ENCODE results near the gene CES4A.
"Not testable (repeated sequence)": the region's sequence is repeated elsewhere in the genome, so short reads cannot be mapped to it uniquely, and the experiment has no call there.

The CES4A gene

DNA sequence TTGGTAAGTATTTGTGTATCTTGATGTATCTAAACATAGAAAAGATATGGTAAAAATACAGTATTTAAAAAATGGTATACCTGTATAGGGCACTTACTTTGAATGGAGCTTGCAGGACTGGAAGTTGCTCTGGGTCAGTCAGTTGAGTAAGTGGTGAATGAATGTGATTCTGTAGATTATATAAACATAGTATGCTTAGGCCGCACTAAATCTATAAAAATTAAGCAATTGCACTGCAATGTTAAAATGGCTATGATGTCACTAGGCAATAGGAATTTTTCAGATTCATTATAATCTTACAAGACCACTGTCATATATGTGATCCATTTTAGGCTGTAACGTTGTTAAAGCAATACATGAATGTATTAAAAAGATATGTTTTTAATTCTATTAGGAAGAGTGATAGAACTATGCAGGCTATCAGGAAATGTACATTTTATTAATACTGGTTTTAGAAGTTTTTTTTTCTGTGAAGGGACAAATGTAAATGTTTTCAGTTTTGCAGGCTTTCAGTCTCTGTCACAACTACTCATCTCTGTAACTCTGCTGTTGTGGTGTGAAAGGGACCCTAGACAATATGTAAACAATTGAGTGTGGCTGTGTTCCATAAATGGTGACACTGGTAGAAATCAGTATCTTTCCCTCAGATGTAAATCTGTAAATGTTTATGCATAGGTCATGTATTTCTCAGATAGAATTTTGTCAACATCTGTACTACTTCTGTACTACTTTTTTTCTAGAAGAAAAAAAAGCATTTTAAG is 51.1 kb downstream of the CES4A start:
- Histone ChIP-seq H3K27me3 (ENCODE audit: insufficient read depth, low read length) (no peaks in the 10 kb centered on the region), H3K9me3 (ENCODE audit: low read length) (no peaks in the 10 kb centered on the region), H3K4me3 (ENCODE audit: low read length) (no peak overlapping the region), H3K36me3 (ENCODE audit: insufficient read depth, low read length) (peaks cover 28% of the 10 kb centered on the region), H2AFZ (ENCODE audit: low read depth, low read length) (no peak overlapping the region), H3K4me1 (ENCODE audit: insufficient read depth, low read length) (peaks cover 7% of the 10 kb centered on the region)

DNA sequence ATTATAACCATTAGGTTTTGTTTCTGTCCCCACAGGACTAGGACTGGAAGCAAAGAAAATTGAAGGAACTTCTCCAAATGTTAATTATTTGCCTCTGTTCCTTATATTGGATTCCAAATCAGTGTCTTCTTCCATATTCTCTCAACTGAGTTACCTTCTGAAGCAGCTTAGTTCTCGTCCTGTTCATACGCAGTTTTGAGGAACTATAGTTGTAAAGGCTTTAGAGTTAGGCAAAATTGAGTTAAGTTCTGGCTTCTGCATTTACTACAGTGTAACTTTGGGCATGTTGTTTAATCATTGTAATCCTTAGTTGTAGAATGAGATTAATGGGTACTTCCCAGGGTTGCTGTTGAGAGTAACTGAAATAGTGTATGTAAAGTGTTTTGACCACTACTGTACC is 51.8 kb downstream of the CES4A start:
- Histone ChIP-seq H3K4me1 (ENCODE audit: insufficient read depth, low read length) (peaks cover 7% of the 10 kb centered on the region), H3K27me3 (ENCODE audit: insufficient read depth, low read length) (no peaks in the 10 kb centered on the region), H2AFZ (ENCODE audit: low read depth, low read length) (no peak overlapping the region), H3K9me3 (ENCODE audit: low read length) (no peaks in the 10 kb centered on the region), H3K36me3 (ENCODE audit: insufficient read depth, low read length) (peaks cover 23% of the 10 kb centered on the region), H3K4me3 (ENCODE audit: low read length) (no peak overlapping the region)

DNA sequence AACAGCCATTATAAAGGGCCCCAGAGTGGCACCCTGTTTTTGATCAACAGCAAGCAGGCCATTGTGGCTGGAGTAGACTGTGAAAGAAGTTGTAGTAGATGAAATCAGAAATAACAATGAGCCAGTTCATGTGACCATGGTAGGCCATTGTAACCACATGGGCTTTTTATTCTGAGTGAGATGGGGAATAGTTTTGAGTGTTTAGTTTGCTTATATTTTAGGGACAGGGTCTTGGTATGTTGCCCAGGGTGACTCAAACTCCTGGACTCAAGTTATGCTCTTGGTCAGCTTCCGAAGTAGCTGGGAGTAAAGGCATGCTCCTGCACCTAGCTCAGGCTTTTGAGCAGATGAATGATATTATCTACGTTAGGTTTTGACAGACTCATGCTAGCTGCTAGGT is 52.5 kb downstream of the CES4A start:
- H3K4me3 ChIP-seq (ENCODE audit: low read length) = no peak overlapping the region
- H3K4me1 ChIP-seq (ENCODE audit: insufficient read depth, low read length) = peaks cover 7% of the 10 kb centered on the region
- H3K9me3 ChIP-seq (ENCODE audit: low read length) = no peaks in the 10 kb centered on the region
- no peak overlapping the region for H2AFZ ChIP-seq (ENCODE audit: low read depth, low read length)
- no peaks in the 10 kb centered on the region for H3K27me3 ChIP-seq (ENCODE audit: insufficient read depth, low read length)
- H3K36me3 ChIP-seq (ENCODE audit: insufficient read depth, low read length) = peaks cover 20% of the 10 kb centered on the region

DNA sequence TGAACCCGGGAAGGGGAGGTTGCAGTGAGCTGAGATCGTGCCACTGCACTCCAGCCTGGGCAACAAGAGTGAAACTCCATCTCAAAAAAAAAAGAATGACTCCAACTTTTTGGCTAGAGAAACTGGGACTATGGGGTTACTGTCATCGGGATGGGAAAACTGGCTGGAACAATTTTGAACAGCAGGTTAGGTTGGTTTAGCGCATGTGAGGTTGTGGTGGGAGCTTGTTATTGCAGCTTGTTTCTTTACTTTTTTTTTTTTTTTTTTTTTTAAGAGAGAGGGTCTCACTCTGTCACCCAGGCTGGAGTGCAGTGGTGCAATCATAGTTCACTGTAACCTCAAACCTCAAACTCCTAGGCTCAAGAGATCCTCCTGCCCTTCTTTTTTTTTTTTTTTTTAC is 53.1 kb downstream of the CES4A start:
- not testable (repeated sequence) for H2AFZ ChIP-seq (ENCODE audit: low read depth, low read length); H3K4me3 ChIP-seq (ENCODE audit: low read length); H3K27me3 ChIP-seq (ENCODE audit: insufficient read depth, low read length); H3K4me1 ChIP-seq (ENCODE audit: insufficient read depth, low read length); H3K9me3 ChIP-seq (ENCODE audit: low read length)
- H3K36me3 ChIP-seq (ENCODE audit: insufficient read depth, low read length) = peaks cover 19% of the 10 kb centered on the region

DNA sequence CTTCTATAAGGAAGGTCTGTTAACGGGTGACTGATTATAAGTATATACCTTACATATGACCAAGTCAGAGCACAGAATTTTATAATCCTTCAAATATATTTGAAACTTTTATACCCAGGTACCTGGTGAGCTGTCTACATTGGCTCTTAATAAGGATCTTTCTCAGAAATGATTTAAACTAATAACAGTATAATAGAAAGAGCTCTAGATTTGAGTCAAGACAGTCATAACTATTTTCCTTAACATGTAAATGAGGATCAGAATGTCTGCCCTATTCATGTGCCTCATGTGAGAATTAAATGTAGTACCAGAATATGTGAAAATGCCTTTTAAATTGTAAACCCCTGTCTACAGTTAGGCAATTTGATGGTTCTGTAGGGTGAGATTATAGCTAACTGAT is 55.0 kb downstream of the CES4A start:
- Histone ChIP-seq H3K4me1 (ENCODE audit: insufficient read depth, low read length) (peaks cover 3% of the 10 kb centered on the region), H3K27me3 (ENCODE audit: insufficient read depth, low read length) (no peaks in the 10 kb centered on the region), H2AFZ (ENCODE audit: low read depth, low read length) (no peak overlapping the region), H3K4me3 (ENCODE audit: low read length) (no peak overlapping the region), H3K36me3 (ENCODE audit: insufficient read depth, low read length) (peaks cover 16% of the 10 kb centered on the region), H3K9me3 (ENCODE audit: low read length) (no peaks in the 10 kb centered on the region)

DNA sequence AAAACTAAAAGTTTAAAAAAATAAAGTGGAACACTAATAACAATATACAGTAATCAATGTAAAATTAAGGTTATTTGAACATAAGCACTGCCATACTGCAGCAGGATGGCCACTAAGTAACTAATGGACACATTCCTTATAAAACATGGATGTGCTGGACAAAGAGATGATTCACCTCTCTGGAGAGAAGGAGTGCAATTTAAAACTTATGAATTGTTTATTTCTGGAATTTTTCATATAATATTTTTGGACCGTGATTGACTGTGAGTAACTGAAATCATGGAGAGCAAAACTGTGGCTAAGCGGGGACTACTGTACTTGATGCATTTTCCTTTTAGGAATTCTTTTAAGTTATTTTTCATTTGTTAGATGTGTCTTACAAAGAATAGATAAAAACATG is 62.4 kb downstream of the CES4A start:
- Histone ChIP-seq H3K27me3 (ENCODE audit: insufficient read depth, low read length) (no peaks in the 10 kb centered on the region), H2AFZ (ENCODE audit: low read depth, low read length) (no peak overlapping the region), H3K4me1 (ENCODE audit: insufficient read depth, low read length) (no peaks in the 10 kb centered on the region), H3K4me3 (ENCODE audit: low read length) (no peak overlapping the region), H3K36me3 (ENCODE audit: insufficient read depth, low read length) (peaks cover 21% of the 10 kb centered on the region), H3K9me3 (ENCODE audit: low read length) (no peaks in the 10 kb centered on the region)

DNA sequence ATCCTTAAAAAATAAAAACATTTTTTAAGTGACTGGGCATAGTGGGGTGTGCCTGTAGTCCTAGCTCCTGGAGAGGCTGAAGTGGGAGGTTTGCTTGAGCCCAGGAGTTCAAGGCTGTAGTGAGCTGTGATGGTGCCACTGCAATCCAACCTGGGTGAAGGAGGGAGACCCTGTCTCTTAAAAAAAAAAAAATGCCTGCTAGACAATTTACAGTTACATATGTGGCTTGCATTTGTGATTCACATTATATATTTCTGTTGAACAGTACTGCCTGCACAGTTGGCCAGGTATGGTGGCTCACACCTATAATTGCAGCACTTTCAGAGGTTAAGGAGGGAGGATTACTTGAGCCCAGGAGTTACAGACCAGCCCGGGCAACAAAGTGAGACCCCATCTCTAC is 64.0 kb downstream of the CES4A start:
- Histone ChIP-seq H3K4me1 (ENCODE audit: insufficient read depth, low read length) (no peaks in the 10 kb centered on the region), H3K36me3 (ENCODE audit: insufficient read depth, low read length) (peaks cover 23% of the 10 kb centered on the region), H3K9me3 (ENCODE audit: low read length) (no peaks in the 10 kb centered on the region), H2AFZ (ENCODE audit: low read depth, low read length) (no peak overlapping the region), H3K27me3 (ENCODE audit: insufficient read depth, low read length) (no peaks in the 10 kb centered on the region), H3K4me3 (ENCODE audit: low read length) (no peak overlapping the region)

DNA sequence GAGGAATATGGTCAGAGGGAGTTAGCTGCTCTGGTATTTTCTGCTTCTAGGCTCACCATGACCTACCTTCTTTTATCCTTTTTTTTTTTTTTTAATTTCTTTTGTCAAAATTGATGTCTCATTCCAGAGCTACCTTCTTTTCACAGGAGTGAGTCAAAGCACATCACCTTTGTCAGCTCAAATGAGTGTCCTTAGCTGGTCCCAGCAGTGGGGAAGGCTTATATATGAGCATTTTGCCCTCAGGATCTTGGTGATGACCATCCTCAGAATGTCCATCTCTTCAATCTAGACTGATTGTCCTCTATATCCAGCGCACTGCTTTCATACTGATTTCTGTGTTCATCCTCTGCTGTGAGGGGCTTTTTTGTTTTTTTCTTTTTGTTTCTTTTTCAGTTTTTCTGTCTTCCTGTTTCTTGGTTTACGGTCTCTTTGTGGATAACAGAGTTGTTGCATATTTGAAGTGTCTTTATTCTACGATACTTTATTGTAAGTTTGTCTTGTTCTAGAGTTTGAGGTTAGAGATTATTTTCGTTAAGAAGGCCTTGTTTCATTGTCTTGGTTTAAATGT is 65.5 kb downstream of the CES4A start:
- Histone ChIP-seq H2AFZ (ENCODE audit: low read depth, low read length) (no peak overlapping the region), H3K36me3 (ENCODE audit: insufficient read depth, low read length) (peaks cover 20% of the 10 kb centered on the region), H3K27me3 (ENCODE audit: insufficient read depth, low read length) (no peaks in the 10 kb centered on the region), H3K4me3 (ENCODE audit: low read length) (no peak overlapping the region), H3K4me1 (ENCODE audit: insufficient read depth, low read length) (no peaks in the 10 kb centered on the region), H3K9me3 (ENCODE audit: low read length) (no peaks in the 10 kb centered on the region)

DNA sequence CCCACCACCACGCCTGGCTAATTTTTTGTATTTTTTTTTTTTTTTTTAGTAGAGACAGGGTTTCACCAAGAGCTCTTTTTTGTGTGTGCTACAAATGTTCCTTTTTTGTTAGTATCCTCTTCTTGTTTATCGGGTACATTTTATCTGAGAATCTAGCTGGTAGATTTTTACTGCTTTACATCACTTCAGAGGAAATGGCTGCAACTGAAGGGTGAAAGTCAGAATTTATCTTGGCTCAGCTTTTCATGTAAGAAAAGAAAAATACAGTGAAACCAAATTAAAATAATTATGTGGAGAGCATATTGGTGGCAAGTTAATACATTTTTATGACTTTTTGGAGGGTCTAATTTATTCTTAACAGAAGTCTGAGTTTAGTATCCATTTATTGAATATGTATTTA is 66.5 kb downstream of the CES4A start:
- H3K36me3 ChIP-seq (ENCODE audit: insufficient read depth, low read length) = peaks cover 15% of the 10 kb centered on the region
- no peak overlapping the region for H2AFZ ChIP-seq (ENCODE audit: low read depth, low read length)
- H3K4me3 ChIP-seq (ENCODE audit: low read length) = no peak overlapping the region
- no peaks in the 10 kb centered on the region for H3K27me3 ChIP-seq (ENCODE audit: insufficient read depth, low read length)
- no peaks in the 10 kb centered on the region for H3K9me3 ChIP-seq (ENCODE audit: low read length)
- no peaks in the 10 kb centered on the region for H3K4me1 ChIP-seq (ENCODE audit: insufficient read depth, low read length)

DNA sequence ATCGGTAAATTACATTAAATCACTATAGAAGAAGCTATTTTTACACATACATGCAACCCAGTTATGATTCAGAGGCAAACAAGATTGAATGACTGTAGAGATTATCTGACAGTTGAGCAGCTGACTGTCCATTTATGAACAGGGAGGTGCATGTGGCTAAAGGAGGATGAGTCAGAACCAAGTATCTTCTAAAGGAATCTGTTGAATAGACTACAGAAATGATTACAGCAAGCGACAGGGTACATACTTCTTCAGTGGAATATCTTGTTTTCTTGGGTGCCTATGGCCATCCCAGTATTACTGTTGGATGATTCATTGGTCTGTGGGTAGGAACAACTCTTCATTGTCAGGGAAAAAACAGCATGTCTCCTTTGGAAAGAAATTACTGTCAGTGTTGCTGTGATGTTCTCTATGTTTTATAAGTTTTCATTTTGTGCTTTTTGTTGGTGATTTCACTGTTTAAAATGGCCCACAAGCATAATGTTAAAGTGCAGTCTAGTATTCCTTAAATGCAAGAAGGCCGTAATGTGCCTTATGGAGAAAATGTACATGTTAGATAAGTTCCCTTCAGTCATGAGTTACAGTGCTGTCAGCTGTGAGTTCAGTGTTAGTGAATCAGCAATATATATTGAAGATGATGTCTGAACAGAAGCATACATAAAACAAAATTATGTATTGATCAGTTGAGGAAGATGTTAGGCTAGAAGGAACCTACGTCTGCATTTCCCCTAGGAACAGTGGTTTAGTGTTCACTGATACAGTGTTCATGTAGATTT is 67.5 kb downstream of the CES4A start:
- H3K4me1 ChIP-seq (ENCODE audit: insufficient read depth, low read length) = no peaks in the 10 kb centered on the region
- no peaks in the 10 kb centered on the region for H3K27me3 ChIP-seq (ENCODE audit: insufficient read depth, low read length)
- H3K9me3 ChIP-seq (ENCODE audit: low read length) = no peaks in the 10 kb centered on the region
- H3K4me3 ChIP-seq (ENCODE audit: low read length) = no peak overlapping the region
- H2AFZ ChIP-seq (ENCODE audit: low read depth, low read length) = no peak overlapping the region
- peaks cover 20% of the 10 kb centered on the region for H3K36me3 ChIP-seq (ENCODE audit: insufficient read depth, low read length)
